Erythroblast (primary cell): ENCODE results near the gene ZNF202.

Experiments used
- GATA1 ChIP-seq: IDR thresholded peaks from 2 replicates; pipeline ENCODE4 v1.6.1; 2011; ENCODE audit warnings: low read depth, mild to moderate bottlenecking, control low read depth, low read length, moderate library complexity
- POLR2A ChIP-seq: IDR thresholded peaks from 2 replicates; pipeline ENCODE4 v1.6.1; 2011; ENCODE audit warnings: mild to moderate bottlenecking, low read length

DNA sequence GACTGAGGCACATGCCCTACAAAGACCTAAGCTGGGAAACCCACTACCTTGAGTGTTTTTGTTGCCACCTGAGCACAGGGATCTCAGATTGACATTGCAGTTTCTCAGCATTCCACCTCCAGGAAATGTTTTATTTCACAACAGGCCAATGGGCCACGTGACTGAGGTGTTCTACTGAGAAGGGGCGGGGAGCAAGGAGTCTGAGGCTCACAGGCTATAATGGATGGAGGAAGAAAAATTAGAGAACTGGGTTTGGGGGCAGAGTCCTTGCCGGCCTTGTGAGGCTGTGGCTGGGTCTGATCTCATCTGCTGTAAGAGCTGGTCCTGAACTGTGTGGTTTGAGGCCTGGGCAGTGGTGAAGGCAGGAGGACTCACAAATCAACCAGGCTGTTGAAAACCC, 40.7 kb downstream of the ZNF202 start:
- TF ChIP-seq POLR2A (no peak), GATA1 (no peak)
